MM.1S (cell line): ENCODE measurements around the gene LTBR.

Source experiments
- DNase-seq: peaks from one replicate; pipeline ENCODE4 v3.0.0-alpha.2; 2015
- H2AFZ ChIP-seq: fragments of 300-600 bp; sonication (generic); 2 replicates; pipeline ENCODE4 v1.6.0; 2016; ENCODE audit warnings: antibody characterized with exemption, low read length
- H3F3A ChIP-seq: fragments of 300-600 bp; sonication (generic); 2 replicates; pipeline ENCODE4 v1.6.1; 2016; ENCODE audit warnings: mild to moderate bottlenecking, antibody characterized with exemption, low read length, moderate library complexity, mixed read lengths; ENCODE audit not compliant: insufficient read depth
- H3K27ac ChIP-seq: fragments of 300-600 bp; sonication (generic); 2 replicates; pipeline ENCODE4 v1.5.1; 2016; ENCODE audit warnings: mild to moderate bottlenecking, low read length
- H3K27me3 ChIP-seq: fragments of 300-600 bp; sonication (generic); replicated peaks from 2 replicates; pipeline ENCODE4 v1.6.0; 2016; ENCODE audit warnings: low read length; ENCODE audit not compliant: insufficient read depth
- H3K36me3 ChIP-seq: fragments of 300-600 bp; sonication (generic); replicated peaks from 2 replicates; pipeline ENCODE4 v1.6.1; 2016; ENCODE audit warnings: mild to moderate bottlenecking, low read length, mixed read lengths; ENCODE audit not compliant: insufficient read depth
- H3K4me1 ChIP-seq: fragments of 300-600 bp; sonication (generic); 2 replicates; pipeline ENCODE4 v1.6.1; 2016; ENCODE audit warnings: low read length, mixed read lengths
- H3K4me2 ChIP-seq: fragments of 300-600 bp; sonication (generic); 2 replicates; pipeline ENCODE4 v1.6.0; 2016; ENCODE audit warnings: low read depth, low read length
- H3K4me3 ChIP-seq: fragments of 300-600 bp; sonication (generic); 2 replicates; pipeline ENCODE4 v1.5.1; 2016; ENCODE audit warnings: low read length, mixed read lengths
- H3K79me2 ChIP-seq: fragments of 300-600 bp; sonication (generic); 2 replicates; pipeline ENCODE4 v1.6.1; 2016; ENCODE audit warnings: mixed run types, low read length, mixed read lengths
- H3K9ac ChIP-seq: fragments of 300-600 bp; sonication (generic); 2 replicates; pipeline ENCODE4 v1.6.1; 2016; ENCODE audit warnings: low read length, mixed read lengths
- H3K9me2 ChIP-seq: fragments of 300-600 bp; sonication (generic); replicated peaks from 2 replicates; pipeline ENCODE4 v1.6.1; 2016; ENCODE audit warnings: mild to moderate bottlenecking, low read length, mixed read lengths; ENCODE audit not compliant: insufficient read depth
- H3K9me3 ChIP-seq: fragments of 300-600 bp; sonication (generic); replicated peaks from 2 replicates; pipeline ENCODE4 v1.6.1; 2016; ENCODE audit warnings: mild to moderate bottlenecking, low read length, mixed read lengths; ENCODE audit not compliant: insufficient read depth
- H4K20me1 ChIP-seq: fragments of 300-600 bp; sonication (generic); 2 replicates; pipeline ENCODE4 v1.6.1; 2016; ENCODE audit warnings: mild to moderate bottlenecking, low read length, moderate library complexity, mixed read lengths; ENCODE audit not compliant: insufficient read depth
- CTCF ChIP-seq: fragments of 300-600 bp; sonication (generic); IDR thresholded peaks from 2 replicates; pipeline ENCODE4 v1.5.1; 2016; ENCODE audit warnings: antibody characterized with exemption, low read length, mixed read lengths
- EZH2 ChIP-seq: fragments of 300-600 bp; sonication (generic); optimal IDR thresholded peaks from 2 replicates; pipeline ENCODE3; 2017; ENCODE audit warnings: low read depth, mild to moderate bottlenecking, antibody characterized with exemption, low read length, mixed read lengths
- EZH2phosphoT487 ChIP-seq: fragments of 300-600 bp; sonication (generic); IDR thresholded peaks from 2 replicates; pipeline ENCODE4 v1.6.1; 2018; ENCODE audit warnings: antibody characterized with exemption, low read length

LTBR gene

GRCh38 chr12:6335451-6336078, 48.4 kb upstream of the LTBR start:
- TF ChIP-seq CTCF (peak; percentile 87), EZH2 (no peak)
- no peaks in the 10 kb centered on the region for H3K9me2 ChIP-seq
- H3K27ac ChIP-seq, result peak overlapping the region; percentile 82
- H3K4me2 ChIP-seq, result peak overlapping the region; percentile 76
- H3K9ac ChIP-seq, result peak overlapping the region; percentile 59
- H2AFZ ChIP-seq, result peak overlapping the region; percentile 19; the same call in 1 of the 2 replicates
- H3K36me3 ChIP-seq, result peaks cover 5% of the 10 kb centered on the region; the same call in 1 of the 2 replicates
- H3K9me3 ChIP-seq, result no peaks in the 10 kb centered on the region
- no peaks in the 10 kb centered on the region for H3K27me3 ChIP-seq
- H3K4me1 ChIP-seq, result peaks cover 42% of the 10 kb centered on the region
- H3K79me2 ChIP-seq, result peaks cover 88% of the 10 kb centered on the region
- H3F3A ChIP-seq, result peaks cover 26% of the 10 kb centered on the region
- peak overlapping the region; percentile 45 for H3K4me3 ChIP-seq
- peak; percentile 91 for DNase-seq
- H4K20me1 ChIP-seq, result no peaks in the 10 kb centered on the region

GRCh38 chr12:6336079-6336888, 47.7 kb upstream of the LTBR start:
- Histone ChIP-seq H3K4me1 (peaks cover 36% of the 10 kb centered on the region), H3K36me3 (peaks cover 2% of the 10 kb centered on the region; the same call in 1 of the 2 replicates), H4K20me1 (no peaks in the 10 kb centered on the region), H3K27me3 (no peaks in the 10 kb centered on the region), H3K4me2 (peak overlapping the region; percentile 76), H3K27ac (peak overlapping the region; percentile 82), H3K79me2 (peaks cover 91% of the 10 kb centered on the region), H3F3A (peaks cover 26% of the 10 kb centered on the region), H3K4me3 (peak overlapping the region; percentile 45), H3K9ac (peak overlapping the region; percentile 59), H3K9me2 (no peaks in the 10 kb centered on the region), H3K9me3 (no peaks in the 10 kb centered on the region), H2AFZ (peak overlapping the region; percentile 19; the same call in 1 of the 2 replicates)
- DNase-seq, result peak; percentile 64
- TF ChIP-seq CTCF (no peak), EZH2 (no peak), EZH2phosphoT487 (no peak)

- Histone ChIP-seq H3K4me3 (peak overlapping the region; percentile 18; the same call in 1 of the 2 replicates), H3K36me3 (no peaks in the 10 kb centered on the region), H3K9ac (peak overlapping the region; percentile 40; the same call in 1 of the 2 replicates), H3K79me2 (peaks cover 99% of the 10 kb centered on the region), H3K9me3 (no peaks in the 10 kb centered on the region), H3K4me2 (peak overlapping the region; percentile 76), H3K9me2 (no peaks in the 10 kb centered on the region), H3F3A (peaks cover 26% of the 10 kb centered on the region), H3K27ac (peak overlapping the region; percentile 82), H4K20me1 (no peaks in the 10 kb centered on the region), H2AFZ (no peak overlapping the region), H3K27me3 (no peaks in the 10 kb centered on the region), H3K4me1 (peaks cover 36% of the 10 kb centered on the region)
- no peak for TF ChIP-seq EZH2phosphoT487
- TF ChIP-seq CTCF, result no peak
- no peak for DNase-seq
Measured at GRCh38 chr12:6336889-6337853, 46.8 kb upstream of the LTBR start.
